WTC11 (cell line): ENCODE measurements around the gene DPP10. TPM values are rescaled to one million over a fixed set of nuclear protein-coding genes. Genes with fewer than 3 reads are reported as not detected.

ENCODE experiments used
- ATAC-seq: fragments of 200-7000 bp; cut with Tn5 transposase; 2 replicates; pipeline ENCODE4 v1.10.0; 2021; ENCODE audit warnings: mild to moderate bottlenecking, moderate library complexity
- CTCF ChIA-PET: fragments of 300-600 bp; sonication (Branson Sonifier 250); formaldehyde crosslinking; loops from one replicate; lab custom pipeline; 2021; ENCODE audit warnings: antibody characterized with exemption; lab: Charles Lee
- POLR2A ChIA-PET: fragments of 350-600 bp; sonication (Branson Sonifier 250); formaldehyde crosslinking; loops from one replicate; lab custom pipeline; 2021; ENCODE audit warnings: antibody characterized with exemption; lab: Charles Lee
- DNase-seq: peaks from one replicate; pipeline ENCODE4 v3.0.0; 2021; ENCODE audit warnings: low spot score
- H3K27ac Mint-ChIP-seq: 2 replicates; pipeline ENCODE4 v1.8.0; 2021; ENCODE audit warnings: mixed read lengths
- H3K27me3 Mint-ChIP-seq: 2 replicates; pipeline ENCODE4 v1.8.0; 2021; ENCODE audit warnings: low read depth, mild to moderate bottlenecking, moderate library complexity, mixed read lengths
- H3K36me3 Mint-ChIP-seq: 2 replicates; pipeline ENCODE4 v1.8.0; 2021; ENCODE audit warnings: mixed read lengths
- H3K4me1 Mint-ChIP-seq: 2 replicates; pipeline ENCODE4 v1.8.0; 2022; ENCODE audit warnings: mixed read lengths
- H3K4me3 Mint-ChIP-seq: 2 replicates; pipeline ENCODE4 v1.8.0; 2021; ENCODE audit warnings: mild to moderate bottlenecking, moderate library complexity, mixed read lengths
- H3K9me3 Mint-ChIP-seq: 2 replicates; pipeline ENCODE4 v1.8.0; 2021; ENCODE audit warnings: mixed read lengths
- CREB1 ChIP-seq: sonication (generic); formaldehyde crosslinking; IDR thresholded peaks from 2 replicates; pipeline ENCODE4 v1.8.0; 2023; ENCODE audit warnings: mild to moderate bottlenecking, missing genetic modification reagents
- E2F1 ChIP-seq: sonication (generic); formaldehyde crosslinking; IDR thresholded peaks from 2 replicates; pipeline ENCODE4 v1.8.0; 2022; ENCODE audit warnings: mild to moderate bottlenecking, missing genetic modification reagents
- E2F5 ChIP-seq: sonication (generic); formaldehyde crosslinking; IDR thresholded peaks from 2 replicates; pipeline ENCODE4 v1.8.1; 2022; ENCODE audit warnings: mild to moderate bottlenecking, moderate library complexity, missing genetic modification reagents
- ELF4 ChIP-seq: sonication (generic); formaldehyde crosslinking; IDR thresholded peaks from 2 replicates; pipeline ENCODE4 v1.8.1; 2022; ENCODE audit warnings: low read depth, mild to moderate bottlenecking, moderate library complexity, missing genetic modification reagents
- EMX1 ChIP-seq: fragments of 250-450 bp; sonication (Bioruptor Pico); IDR thresholded peaks from 2 replicates; pipeline ENCODE4 v1.8.0; 2021; ENCODE audit warnings: mild to moderate bottlenecking
- FOXP4 ChIP-seq: sonication (generic); formaldehyde crosslinking; IDR thresholded peaks from 2 replicates; pipeline ENCODE4 v1.8.0; 2022; ENCODE audit warnings: mild to moderate bottlenecking, missing genetic modification reagents
- IRF1 ChIP-seq: sonication (generic); formaldehyde crosslinking; IDR thresholded peaks from 2 replicates; pipeline ENCODE4 v1.8.0; 2023; ENCODE audit warnings: missing genetic modification reagents
- JAZF1 ChIP-seq: fragments of 250-450 bp; sonication (Bioruptor Pico); IDR thresholded peaks from 2 replicates; pipeline ENCODE4 v1.9.0; 2021; ENCODE audit warnings: moderate library complexity, mild to moderate bottlenecking, inconsistent platforms
- MXD4 ChIP-seq: fragments of 250-450 bp; sonication (Bioruptor Pico); IDR thresholded peaks from 2 replicates; pipeline ENCODE4 v1.8.0; 2021; ENCODE audit warnings: mild to moderate bottlenecking, moderate library complexity, borderline replicate concordance
- NR1H2 ChIP-seq: sonication (generic); formaldehyde crosslinking; IDR thresholded peaks from 2 replicates; pipeline ENCODE4 v1.9.0; 2021; ENCODE audit warnings: mild to moderate bottlenecking, moderate library complexity, missing genetic modification reagents
- NR2C2 ChIP-seq: sonication (generic); formaldehyde crosslinking; IDR thresholded peaks from 2 replicates; pipeline ENCODE4 v1.8.0; 2022; ENCODE audit warnings: mild to moderate bottlenecking, missing genetic modification reagents
- NR3C1 ChIP-seq: sonication (generic); formaldehyde crosslinking; conservative IDR thresholded peaks from 2 replicates; pipeline ENCODE4 v1.8.1; 2023; ENCODE audit warnings: low read depth, mild to moderate bottlenecking, missing genetic modification reagents
- PREB ChIP-seq: sonication (generic); formaldehyde crosslinking; IDR thresholded peaks from 2 replicates; pipeline ENCODE4 v1.8.1; 2022; ENCODE audit warnings: mild to moderate bottlenecking, missing genetic modification reagents, moderate library complexity, borderline replicate concordance
- RELA ChIP-seq: sonication (generic); formaldehyde crosslinking; IDR thresholded peaks from 2 replicates; pipeline ENCODE4 v1.8.1; 2022; ENCODE audit warnings: missing genetic modification reagents, mild to moderate bottlenecking, borderline replicate concordance
- TEAD1 ChIP-seq: sonication (generic); formaldehyde crosslinking; IDR thresholded peaks from 2 replicates; pipeline ENCODE4 v1.8.0; 2022; ENCODE audit warnings: mild to moderate bottlenecking, missing genetic modification reagents
- TEAD4 ChIP-seq: sonication (generic); formaldehyde crosslinking; IDR thresholded peaks from 2 replicates; pipeline ENCODE4 v1.8.0; 2022; ENCODE audit warnings: mild to moderate bottlenecking, missing genetic modification reagents
- ZNF281 ChIP-seq: sonication (generic); formaldehyde crosslinking; IDR thresholded peaks from 2 replicates; pipeline ENCODE4 v1.8.0; 2023; ENCODE audit warnings: mild to moderate bottlenecking, missing genetic modification reagents
- ZNF317 ChIP-seq: sonication (generic); formaldehyde crosslinking; IDR thresholded peaks from 2 replicates; pipeline ENCODE4 v1.8.1; 2023; ENCODE audit warnings: low read depth, mild to moderate bottlenecking, moderate library complexity, missing genetic modification reagents, borderline replicate concordance
- ZNF532 ChIP-seq: fragments of 250-450 bp; sonication (Bioruptor Pico); IDR thresholded peaks from 2 replicates; pipeline ENCODE4 v1.9.0; 2021; ENCODE audit warnings: mild to moderate bottlenecking, borderline replicate concordance
- total RNA-seq: library from RNA; stranded (reverse); gene quantifications from 3 replicates; pipeline ENCODE4 v1.2.3, GENCODE V29; 2021

The DPP10 gene
- total RNA-seq, 1 experiment from 2014 or later: 4.0 TPM

GRCh38 chr2:114684403-114684802, 242.0 kb downstream of the DPP10 start:
- ATAC-seq: peak; percentile 69
- Mint-ChIP-seq H3K27me3 (no peaks in the 10 kb centered on the region), H3K9me3 (peaks cover 32% of the 10 kb centered on the region), H3K4me3 (peak overlapping the region; percentile 6; the same call in 1 of the 2 replicates), H3K4me1 (peaks cover 35% of the 10 kb centered on the region), H3K27ac (peak overlapping the region; percentile 95), H3K36me3 (peaks cover 9% of the 10 kb centered on the region)
- ChIA-PET POLR2A (no interaction called here), CTCF (no interaction called here)
- TF ChIP-seq RELA (CRISPR knock-in tag): no peak
- no peak for DNase-seq

GRCh38 chr2:114685102-114685501, 242.7 kb downstream of the DPP10 start:
- Mint-ChIP-seq H3K27ac (peak overlapping the region; percentile 50; the same call in 1 of the 2 replicates), H3K4me1 (peaks cover 32% of the 10 kb centered on the region), H3K4me3 (peak overlapping the region; percentile 10; the same call in 1 of the 2 replicates), H3K27me3 (peaks cover 3% of the 10 kb centered on the region), H3K36me3 (peaks cover 6% of the 10 kb centered on the region; the same call in 1 of the 2 replicates), H3K9me3 (peaks cover 39% of the 10 kb centered on the region)
- no peak for TF ChIP-seq TEAD1 (CRISPR knock-in tag)
- TF ChIP-seq EMX1 (CRISPR knock-in tag): no peak
- TF ChIP-seq NR2C2 (CRISPR knock-in tag): no peak
- TF ChIP-seq ELF4: no peak
- TF ChIP-seq CREB1 (CRISPR knock-in tag): no peak
- no peak for TF ChIP-seq FOXP4
- no peak for TF ChIP-seq JAZF1 (CRISPR knock-in tag)
- no peak for DNase-seq
- POLR2A ChIA-PET: no interaction called here
- CTCF ChIA-PET: no interaction called here
- no peak for ATAC-seq

- ChIA-PET POLR2A (no interaction called here), CTCF (no interaction called here)
- Mint-ChIP-seq H3K27ac (no peak overlapping the region), H3K4me1 (peaks cover 26% of the 10 kb centered on the region), H3K27me3 (peaks cover 9% of the 10 kb centered on the region), H3K36me3 (peaks cover 23% of the 10 kb centered on the region), H3K9me3 (peaks cover 63% of the 10 kb centered on the region), H3K4me3 (no peak overlapping the region)
- no peak for DNase-seq
- no peak for ATAC-seq
- TF ChIP-seq TEAD4: no peak
- TF ChIP-seq RELA (CRISPR knock-in tag): no peak
- no peak for TF ChIP-seq MXD4 (CRISPR knock-in tag)
- TF ChIP-seq E2F1 (CRISPR knock-in tag): no peak
- no peak for TF ChIP-seq NR3C1 (CRISPR knock-in tag)
- TF ChIP-seq IRF1 (CRISPR knock-in tag): no peak
- TF ChIP-seq NR1H2 (CRISPR knock-in tag): no peak
- TF ChIP-seq PREB: no peak
- no peak for TF ChIP-seq E2F5 (CRISPR knock-in tag)
- no peak for TF ChIP-seq ZNF281 (CRISPR knock-in tag)
- TF ChIP-seq ZNF532 (CRISPR knock-in tag): no peak
- TF ChIP-seq ZNF317 (CRISPR knock-in tag): no peak
These were observed 245.8 kb downstream of the DPP10 start for GRCh38 chr2:114688241-114688640.
